Smooth muscle cell (in vitro differentiated cells): ENCODE results near the gene SOX6. TPM values are rescaled to one million over a fixed set of nuclear protein-coding genes. Genes with fewer than 3 reads are reported as not detected.

Experiments used
- DNase-seq: peaks from one replicate; lab custom pipeline; 2025; ENCODE audit not compliant: unreplicated experiment; lab: John Stamatoyannopoulos, UW
- H2AFZ ChIP-seq: fragments of 200-600 bp; sonication (generic); 2 replicates; pipeline ENCODE4 v1.6.0; 2016; ENCODE audit warnings: antibody characterized with exemption, low read depth, mild to moderate bottlenecking
- H3F3A ChIP-seq: fragments of 200-600 bp; sonication (generic); 2 replicates; pipeline ENCODE4 v1.6.0; 2017; ENCODE audit warnings: antibody characterized with exemption, low read depth
- H3K27ac ChIP-seq: fragments of 200-600 bp; sonication (generic); 2 replicates; pipeline ENCODE4 v1.5.1; 2016; ENCODE audit warnings: low read depth, mild to moderate bottlenecking
- H3K27me3 ChIP-seq: fragments of 200-600 bp; sonication (generic); 2 replicates; pipeline ENCODE4 v1.6.1; 2016; ENCODE audit warnings: low read depth, mild to moderate bottlenecking
- H3K36me3 ChIP-seq: fragments of 200-600 bp; sonication (generic); 2 replicates; pipeline ENCODE4 v1.5.1; 2016; ENCODE audit warnings: low read depth
- H3K4me1 ChIP-seq: fragments of 200-600 bp; sonication (generic); 2 replicates; pipeline ENCODE4 v1.5.1; 2016; ENCODE audit warnings: low read depth
- H3K4me2 ChIP-seq: fragments of 200-600 bp; sonication (generic); 2 replicates; pipeline ENCODE4 v1.6.0; 2016; ENCODE audit warnings: mild to moderate bottlenecking
- H3K4me3 ChIP-seq: fragments of 200-600 bp; sonication (generic); 2 replicates; pipeline ENCODE4 v1.5.1; 2016; ENCODE audit warnings: mild to moderate bottlenecking
- H3K79me2 ChIP-seq: fragments of 200-600 bp; sonication (generic); 2 replicates; pipeline ENCODE4 v1.6.0; 2016; ENCODE audit warnings: low read depth, mild to moderate bottlenecking
- H3K9ac ChIP-seq: fragments of 200-600 bp; sonication (generic); 2 replicates; pipeline ENCODE4 v1.6.0; 2016; ENCODE audit warnings: low read depth
- H3K9me3 ChIP-seq: fragments of 200-600 bp; sonication (generic); replicated peaks from 2 replicates; pipeline ENCODE4 v1.5.1; 2016; ENCODE audit warnings: low read depth
- H4K20me1 ChIP-seq: fragments of 200-600 bp; sonication (generic); 2 replicates; pipeline ENCODE4 v1.6.0; 2016; ENCODE audit warnings: low read depth
- WGBS: methylation state at CpG from one replicate; pipeline ENCODE4 v1.1.7; 2016; ENCODE audit warnings: low lambda C conversion rate; 5-methylcytosine and 5-hydroxymethylcytosine counted together
- polyA plus RNA-seq: library from polyadenylated mRNA; unstranded; fragments of >200 nt; fragmentation: Nextera tagmentation; extraction: Ambion mirVana; gene quantifications from 2 replicates; pipeline ENCODE4 v1.2.1, GENCODE V29; 2016
- total RNA-seq: library from RNA; depleted of rRNA; stranded (reverse); fragments of >200 nt; gene quantifications from 2 replicates; pipeline ENCODE4 v1.2.3, GENCODE V29; 2014
- TF ChIP-seq, protein P1 (sequence below): fragments of 200-600 bp; sonication (generic); IDR thresholded peaks from 2 replicates; pipeline ENCODE4 v1.5.1; 2017; ENCODE audit warnings: borderline replicate concordance, mild to moderate bottlenecking, antibody characterized with exemption; ENCODE audit not compliant: insufficient read depth, poor library complexity, severe bottlenecking

Gene SOX6
- total and polyA plus RNA-seq, 2 experiments from 2014 or later: 11.2 to 27.6 TPM

DNA sequence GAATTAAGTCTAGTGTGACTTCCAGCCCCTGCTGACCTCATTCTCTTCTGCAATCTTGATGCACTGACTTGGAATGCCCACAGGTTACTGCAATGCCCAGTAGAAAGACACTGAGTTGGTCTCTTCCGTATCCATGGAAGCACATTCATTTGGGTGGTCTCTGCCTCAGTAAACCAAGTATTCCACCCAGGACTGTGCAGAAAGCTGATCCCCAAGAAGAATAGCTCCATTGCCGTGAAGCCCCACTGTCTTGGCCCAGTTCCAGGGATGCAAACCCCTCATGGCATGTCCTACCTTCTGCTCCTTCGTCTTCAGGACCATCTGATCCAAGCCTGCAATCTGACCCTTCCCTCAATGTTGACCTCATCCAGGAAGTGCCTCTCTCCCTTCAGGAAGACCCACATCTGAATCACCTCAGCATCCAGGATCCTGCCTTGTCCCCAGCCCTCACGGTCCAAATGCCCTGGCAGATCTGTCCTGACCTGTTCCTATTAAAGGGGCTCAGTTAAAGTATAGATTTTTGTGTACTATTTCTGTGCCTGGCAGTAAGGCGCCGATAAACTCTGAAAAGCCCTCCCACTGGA is 425.8 kb downstream of the SOX6 start:
- Histone ChIP-seq H3K9ac (no peak overlapping the region), H3K4me1 (no peaks in the 10 kb centered on the region), H3K79me2 (no peaks in the 10 kb centered on the region), H3K27me3 (no peaks in the 10 kb centered on the region), H3K4me2 (no peak overlapping the region), H3K36me3 (no peaks in the 10 kb centered on the region), H3K4me3 (no peak overlapping the region), H3K27ac (no peak overlapping the region), H2AFZ (no peak overlapping the region), H3F3A (no peaks in the 10 kb centered on the region), H3K9me3 (no peaks in the 10 kb centered on the region), H4K20me1 (no peaks in the 10 kb centered on the region)
- TF ChIP-seq, protein P1, sequence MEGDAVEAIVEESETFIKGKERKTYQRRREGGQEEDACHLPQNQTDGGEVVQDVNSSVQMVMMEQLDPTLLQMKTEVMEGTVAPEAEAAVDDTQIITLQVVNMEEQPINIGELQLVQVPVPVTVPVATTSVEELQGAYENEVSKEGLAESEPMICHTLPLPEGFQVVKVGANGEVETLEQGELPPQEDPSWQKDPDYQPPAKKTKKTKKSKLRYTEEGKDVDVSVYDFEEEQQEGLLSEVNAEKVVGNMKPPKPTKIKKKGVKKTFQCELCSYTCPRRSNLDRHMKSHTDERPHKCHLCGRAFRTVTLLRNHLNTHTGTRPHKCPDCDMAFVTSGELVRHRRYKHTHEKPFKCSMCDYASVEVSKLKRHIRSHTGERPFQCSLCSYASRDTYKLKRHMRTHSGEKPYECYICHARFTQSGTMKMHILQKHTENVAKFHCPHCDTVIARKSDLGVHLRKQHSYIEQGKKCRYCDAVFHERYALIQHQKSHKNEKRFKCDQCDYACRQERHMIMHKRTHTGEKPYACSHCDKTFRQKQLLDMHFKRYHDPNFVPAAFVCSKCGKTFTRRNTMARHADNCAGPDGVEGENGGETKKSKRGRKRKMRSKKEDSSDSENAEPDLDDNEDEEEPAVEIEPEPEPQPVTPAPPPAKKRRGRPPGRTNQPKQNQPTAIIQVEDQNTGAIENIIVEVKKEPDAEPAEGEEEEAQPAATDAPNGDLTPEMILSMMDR: no peak
- WGBS: 74% methylated on average over 6 of the region's 6 CpGs
- DNase-seq: no peak

DNA sequence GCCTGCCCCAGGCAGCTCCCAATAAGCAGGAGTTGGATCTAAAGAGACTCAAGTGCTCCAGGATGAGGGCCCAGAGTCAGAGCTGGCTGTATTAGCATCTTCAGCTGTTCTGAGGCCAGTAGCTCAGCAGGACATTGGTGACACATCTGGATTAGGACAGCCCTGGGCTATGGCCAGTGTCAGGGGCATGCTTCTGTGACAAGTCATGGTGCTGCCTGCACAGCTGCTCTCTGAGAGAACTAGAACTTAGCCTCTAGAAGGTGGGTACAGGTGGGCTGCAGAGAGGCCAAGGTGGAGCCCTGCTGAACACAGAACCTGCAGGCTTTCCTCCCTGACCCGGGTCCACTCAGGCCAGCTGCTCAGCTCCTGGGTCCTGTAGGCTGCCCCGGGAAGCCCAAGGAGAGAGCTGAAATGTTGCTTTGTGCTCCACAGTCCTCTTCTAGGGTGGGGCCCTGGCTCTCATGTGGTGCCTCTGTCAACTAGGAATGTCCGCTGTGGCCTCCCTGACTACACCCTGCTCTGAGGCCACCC is 426.9 kb downstream of the SOX6 start:
- H3K4me1 ChIP-seq: no peaks in the 10 kb centered on the region
- H3F3A ChIP-seq: no peaks in the 10 kb centered on the region
- no peak overlapping the region for H2AFZ ChIP-seq
- H3K4me3 ChIP-seq: no peak overlapping the region
- no peaks in the 10 kb centered on the region for H3K36me3 ChIP-seq
- no peak overlapping the region for H3K9ac ChIP-seq
- no peaks in the 10 kb centered on the region for H4K20me1 ChIP-seq
- no peak overlapping the region for H3K4me2 ChIP-seq
- no peak overlapping the region for H3K27ac ChIP-seq
- no peak for DNase-seq
- H3K9me3 ChIP-seq: no peaks in the 10 kb centered on the region
- WGBS: 100% methylated on average over 3 of the region's 3 CpGs
- no peaks in the 10 kb centered on the region for H3K79me2 ChIP-seq
- TF ChIP-seq, protein P1: no peak
- no peaks in the 10 kb centered on the region for H3K27me3 ChIP-seq

DNA sequence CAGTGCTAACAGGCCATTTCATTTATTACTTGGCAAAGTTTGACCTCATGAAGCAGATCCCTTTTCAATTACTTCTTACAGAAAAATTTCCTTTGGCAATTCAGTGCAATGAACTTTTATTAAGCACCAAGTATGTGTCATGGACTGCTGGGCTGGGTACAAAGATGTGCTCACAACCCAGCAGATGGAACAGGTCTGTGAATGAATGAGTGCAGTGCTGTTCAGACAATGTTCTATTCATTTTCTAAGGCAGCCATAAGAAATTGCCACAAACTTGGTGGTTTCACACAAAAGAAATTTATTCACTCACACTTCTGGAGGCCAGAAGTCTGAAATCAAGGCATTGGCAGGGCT is 428.5 kb downstream of the SOX6 start:
- H3K4me2 ChIP-seq: no peak overlapping the region
- no peak overlapping the region for H3K9ac ChIP-seq
- H3K27ac ChIP-seq: no peak overlapping the region
- H3K79me2 ChIP-seq: no peaks in the 10 kb centered on the region
- no peak overlapping the region for H3K4me3 ChIP-seq
- no peaks in the 10 kb centered on the region for H3K27me3 ChIP-seq
- DNase-seq: no peak
- H3K36me3 ChIP-seq: no peaks in the 10 kb centered on the region
- H4K20me1 ChIP-seq: no peaks in the 10 kb centered on the region
- H3K9me3 ChIP-seq: no peaks in the 10 kb centered on the region
- TF ChIP-seq, protein P1: no peak
- H3K4me1 ChIP-seq: no peaks in the 10 kb centered on the region
- no peak overlapping the region for H2AFZ ChIP-seq
- no peaks in the 10 kb centered on the region for H3F3A ChIP-seq

DNA sequence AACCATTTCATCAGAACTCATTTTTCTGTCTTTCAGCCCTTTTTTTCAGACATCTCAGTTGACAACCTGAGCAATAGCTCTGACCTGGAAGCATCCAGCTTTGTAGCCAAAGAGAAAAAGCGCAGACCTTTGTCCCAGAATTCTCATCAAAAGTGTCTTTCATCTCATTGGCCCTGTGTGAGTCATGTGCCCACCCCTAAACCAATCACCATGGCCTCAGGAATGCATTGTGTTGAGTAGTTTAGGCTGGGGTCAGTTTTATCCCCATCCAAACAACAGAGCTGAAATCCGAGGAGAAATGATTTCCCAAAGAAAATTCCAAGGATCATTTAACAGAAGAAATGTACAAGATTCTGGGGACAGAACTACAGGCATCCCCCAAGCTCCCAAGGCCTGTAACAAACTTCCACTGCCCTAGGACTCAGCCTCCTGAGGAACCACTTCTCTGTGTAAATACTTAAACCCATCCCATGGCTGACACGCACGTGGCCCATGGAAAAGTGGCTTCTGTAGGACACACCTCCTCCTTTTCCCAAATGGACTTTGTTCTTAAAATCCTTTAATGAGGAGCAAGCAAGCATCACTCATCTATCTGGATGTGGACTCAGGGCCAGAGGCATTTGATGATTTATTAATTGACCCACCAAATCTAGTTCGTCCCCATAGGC is 429.0 kb downstream of the SOX6 start:
- Histone ChIP-seq H4K20me1 (no peaks in the 10 kb centered on the region), H3K9ac (no peak overlapping the region), H3K4me3 (no peak overlapping the region), H3K36me3 (no peaks in the 10 kb centered on the region), H2AFZ (no peak overlapping the region), H3K79me2 (no peaks in the 10 kb centered on the region), H3K27me3 (no peaks in the 10 kb centered on the region), H3K4me2 (no peak overlapping the region), H3K27ac (no peak overlapping the region), H3F3A (no peaks in the 10 kb centered on the region), H3K4me1 (no peaks in the 10 kb centered on the region), H3K9me3 (no peaks in the 10 kb centered on the region)
- TF ChIP-seq, protein P1: no peak
- DNase-seq: no peak
- WGBS: 92% methylated on average over 5 of the region's 5 CpGs
